Neuronal stem cell (in vitro differentiated cells): ENCODE measurements around the gene USP21.

ENCODE experiments used
- DNase-seq: peaks from one replicate; pipeline ENCODE4 v3.0.0-alpha.2; 2013; ENCODE audit warnings: low spot score
- H2AFZ ChIP-seq: one replicate; pipeline ENCODE4 v1.6.1; 2013; ENCODE audit warnings: mild to moderate bottlenecking, low read length, inconsistent platforms
- H2AK5ac ChIP-seq: 2 replicates; pipeline ENCODE4 v1.6.1; 2013; ENCODE audit warnings: low read depth, mild to moderate bottlenecking, inconsistent platforms, low read length, moderate library complexity, mixed read lengths
- H2BK120ac ChIP-seq: 2 replicates; pipeline ENCODE4 v1.6.1; 2013; ENCODE audit warnings: low read depth, mild to moderate bottlenecking, inconsistent platforms, low read length, moderate library complexity, mixed read lengths
- H2BK12ac ChIP-seq: one replicate; pipeline ENCODE4 v1.6.1; 2013; ENCODE audit warnings: low read length, inconsistent platforms
- H2BK15ac ChIP-seq: 2 replicates; pipeline ENCODE4 v1.6.1; 2013; ENCODE audit warnings: mild to moderate bottlenecking, low read length, inconsistent platforms, mixed read lengths
- H2BK5ac ChIP-seq: one replicate; pipeline ENCODE4 v1.6.1; 2013; ENCODE audit warnings: inconsistent platforms, mild to moderate bottlenecking, low read length, moderate library complexity
- H3K14ac ChIP-seq: one replicate; pipeline ENCODE4 v1.6.1; 2013; ENCODE audit warnings: low read length, inconsistent platforms
- H3K18ac ChIP-seq: 2 replicates; pipeline ENCODE4 v1.6.1; 2013; ENCODE audit warnings: low read length, inconsistent platforms
- H3K23ac ChIP-seq: 2 replicates; pipeline ENCODE4 v1.6.1; 2013; ENCODE audit warnings: low read depth, mild to moderate bottlenecking, mixed read lengths, low read length, inconsistent platforms; ENCODE audit not compliant: poor library complexity
- H3K27ac ChIP-seq: replicated peaks from 3 replicates; pipeline ENCODE4 v1.5.1; 2013; ENCODE audit warnings: low read length, inconsistent platforms
- H3K27me3 ChIP-seq, 3 experiments: 2 replicates each; pipeline ENCODE4 v1.6.1; 2013; ENCODE audit warnings: low read length in 3 of 3, mild to moderate bottlenecking in 2 of 3, inconsistent platforms in 1 of 3, low read depth in 1 of 3, mixed read lengths in 1 of 3, moderate library complexity in 1 of 3; ENCODE audit not compliant: control insufficient read depth in 3 of 3, insufficient read depth in 3 of 3
- H3K36me3 ChIP-seq, 2 donors: replicated peaks in 1 of 2; 2 replicates each; pipeline ENCODE4 v1.6.1; 2013; ENCODE audit warnings: low read length in 2 of 2; ENCODE audit not compliant: control insufficient read depth in 2 of 2, insufficient read depth in 2 of 2
- H3K4ac ChIP-seq: 2 replicates; pipeline ENCODE4 v1.6.1; 2013; ENCODE audit warnings: inconsistent platforms, mild to moderate bottlenecking, low read length, moderate library complexity
- H3K4me1 ChIP-seq, 2 donors: 1 replicate in 1 of 2; 2 replicates in 1 of 2; pipeline ENCODE4 v1.6.1; 2013; ENCODE audit warnings: low read length in 2 of 2, low read depth in 1 of 2; ENCODE audit not compliant: control insufficient read depth in 2 of 2, insufficient read depth in 1 of 2
- H3K4me2 ChIP-seq: one replicate; pipeline ENCODE4 v1.6.1; 2013; ENCODE audit warnings: mild to moderate bottlenecking, low read length, inconsistent platforms; ENCODE audit not compliant: insufficient read depth, poor library complexity, severe bottlenecking
- H3K4me3 ChIP-seq, 2 donors: 2 replicates each; pipeline ENCODE4 v1.5.1; 2013; ENCODE audit warnings: low read length in 2 of 2, mild to moderate bottlenecking in 2 of 2, inconsistent platforms in 1 of 2, moderate library complexity in 1 of 2
- H3K79me1 ChIP-seq: one replicate; pipeline ENCODE4 v1.6.1; 2013; ENCODE audit warnings: low read depth, mild to moderate bottlenecking, inconsistent platforms, low read length, moderate library complexity
- H3K9ac ChIP-seq: one replicate; pipeline ENCODE4 v1.6.1; 2013; ENCODE audit warnings: mild to moderate bottlenecking, low read depth, low read length, inconsistent platforms; ENCODE audit not compliant: poor library complexity
- H3K9me3 ChIP-seq, 2 donors: replicated peaks in 1 of 2; 2 replicates each; pipeline versions ENCODE3 to v1.6.1; 2013; ENCODE audit warnings: low read length in 2 of 2, mild to moderate bottlenecking in 2 of 2, inconsistent platforms in 1 of 2, low read depth in 1 of 2, mixed read lengths in 1 of 2, moderate library complexity in 1 of 2; ENCODE audit not compliant: control insufficient read depth in 2 of 2, insufficient read depth in 1 of 2
- H4K8ac ChIP-seq: one replicate; pipeline ENCODE4 v1.6.1; 2013; ENCODE audit warnings: low read depth, mild to moderate bottlenecking, inconsistent platforms, low read length, moderate library complexity
- H4K91ac ChIP-seq: one replicate; pipeline ENCODE4 v1.6.1; 2013; ENCODE audit warnings: low read length, low read depth, mild to moderate bottlenecking, inconsistent platforms; ENCODE audit not compliant: poor library complexity
- WGBS, 2 donors: extraction: QIAGEN DNeasy Blood & Tissue Kit; methylation state at CpG; one replicate each; pipeline ENCODE4 v1.1.7; 2013; ENCODE audit warnings: missing lambda C conversion rate in 2 of 2, mixed read lengths in 1 of 2; ENCODE audit not compliant: insufficient read length in 2 of 2, insufficient replicate concordance in 1 of 2; ENCODE audit errors: extremely low coverage in 2 of 2; 5-methylcytosine and 5-hydroxymethylcytosine counted together

USP21 gene

GRCh38 chr1:161172776-161173376, 13.6 kb downstream of the USP21 start:
- Histone ChIP-seq H3K4me3 (no peak overlapping the region), H2BK15ac (no peak overlapping the region), H2BK5ac (no peak overlapping the region), H3K36me3 (peaks cover 50 to 69% of the 10 kb centered on the region in 2 donors), H4K91ac (no peak overlapping the region), H3K79me1 (peaks cover 6% of the 10 kb centered on the region), H3K14ac (no peak overlapping the region), H3K4me1 (peaks cover 6 to 9% of the 10 kb centered on the region in 2 donors), H2BK120ac (no peak overlapping the region), H3K4ac (no peak overlapping the region), H2BK12ac (no peak overlapping the region), H3K9ac (no peak overlapping the region), H3K4me2 (no peak overlapping the region), H2AK5ac (no peak overlapping the region), H2AFZ (no peak overlapping the region), H3K27ac (no peak overlapping the region), H4K8ac (no peak overlapping the region), H3K23ac (no peak overlapping the region), H3K9me3 (no peaks in the 10 kb centered on the region), H3K18ac (no peak overlapping the region), H3K27me3 (no peaks in the 10 kb centered on the region)
- no peak for DNase-seq
- WGBS, 2 donors: no CpG with 5 or more reads among the region's 4 CpGs

- H3K36me3 ChIP-seq: peaks cover 48 to 69% of the 10 kb centered on the region in 2 donors
- H3K9ac ChIP-seq: no peak overlapping the region
- H3K23ac ChIP-seq: no peak overlapping the region
- H4K8ac ChIP-seq: no peak overlapping the region
- no peak overlapping the region for H2BK120ac ChIP-seq
- H3K18ac ChIP-seq: no peak overlapping the region
- no peak overlapping the region for H3K4ac ChIP-seq
- H3K27me3 ChIP-seq: no peaks in the 10 kb centered on the region
- H3K79me1 ChIP-seq: peaks cover 6% of the 10 kb centered on the region
- H2AK5ac ChIP-seq: no peak overlapping the region
- H3K9me3 ChIP-seq: no peaks in the 10 kb centered on the region
- H3K4me1 ChIP-seq: peaks cover 6 to 10% of the 10 kb centered on the region in 2 donors
- no peak overlapping the region for H2BK15ac ChIP-seq
- WGBS, 2 donors: no CpG with 5 or more reads among the region's 11 CpGs
- H3K14ac ChIP-seq: no peak overlapping the region
- H3K4me2 ChIP-seq: no peak overlapping the region
- DNase-seq: no peak
- H2BK5ac ChIP-seq: no peak overlapping the region
- H3K27ac ChIP-seq: no peak overlapping the region
- no peak overlapping the region for H4K91ac ChIP-seq
- H2BK12ac ChIP-seq: no peak overlapping the region
- no peak overlapping the region for H2AFZ ChIP-seq
- H3K4me3 ChIP-seq: no peak overlapping the region
Observed at GRCh38 chr1:161173711-161174110, 14.4 kb downstream of the USP21 start.

GRCh38 chr1:161174911-161175310, 15.6 kb downstream of the USP21 start:
- no peak overlapping the region for H3K4me3 ChIP-seq
- no peak overlapping the region for H2BK12ac ChIP-seq
- no peak overlapping the region for H4K8ac ChIP-seq
- H3K9ac ChIP-seq: no peak overlapping the region
- H2BK15ac ChIP-seq: no peak overlapping the region
- DNase-seq: no peak
- no peaks in the 10 kb centered on the region for H3K9me3 ChIP-seq
- no peak overlapping the region for H3K4ac ChIP-seq
- no peak overlapping the region for H3K27ac ChIP-seq
- H2AFZ ChIP-seq: no peak overlapping the region
- no peak overlapping the region for H3K18ac ChIP-seq
- H3K36me3 ChIP-seq: peaks cover 41 to 58% of the 10 kb centered on the region in 2 donors
- H2AK5ac ChIP-seq: no peak overlapping the region
- no peak overlapping the region for H2BK120ac ChIP-seq
- no peaks in the 10 kb centered on the region for H3K27me3 ChIP-seq
- H3K79me1 ChIP-seq: peaks cover 6% of the 10 kb centered on the region
- H3K14ac ChIP-seq: no peak overlapping the region
- H2BK5ac ChIP-seq: no peak overlapping the region
- no peak overlapping the region for H4K91ac ChIP-seq
- H3K23ac ChIP-seq: no peak overlapping the region
- WGBS, 2 donors: no CpG with 5 or more reads among the region's 11 CpGs
- no peak overlapping the region for H3K4me2 ChIP-seq
- peaks cover 6 to 10% of the 10 kb centered on the region in 2 donors for H3K4me1 ChIP-seq

- Histone ChIP-seq H3K4me2 (no peak overlapping the region), H2BK15ac (no peak overlapping the region), H2AFZ (no peak overlapping the region), H3K79me1 (peaks cover 6% of the 10 kb centered on the region), H3K18ac (no peak overlapping the region), H3K4me3 (peak overlapping the region in 1 of 2 donors; percentile 79), H3K4ac (no peak overlapping the region), H3K36me3 (peaks cover 34 to 50% of the 10 kb centered on the region in 2 donors), H3K9ac (no peak overlapping the region), H4K91ac (no peak overlapping the region), H3K14ac (no peak overlapping the region), H2BK5ac (no peak overlapping the region), H2BK12ac (no peak overlapping the region), H3K4me1 (peaks cover 6 to 10% of the 10 kb centered on the region in 2 donors), H2AK5ac (no peak overlapping the region), H3K27ac (no peak overlapping the region), H2BK120ac (no peak overlapping the region), H3K27me3 (no peaks in the 10 kb centered on the region), H4K8ac (no peak overlapping the region), H3K9me3 (no peaks in the 10 kb centered on the region), H3K23ac (no peak overlapping the region)
- WGBS, 2 donors: 100% methylated on average over 1 of the region's 10 CpGs; no CpG with 5 or more reads in 1 of the 2 donors
- DNase-seq: no peak
Observed at GRCh38 chr1:161175771-161176453, 16.6 kb downstream of the USP21 start.
